Epithelial cell of proximal tubule (primary cell): ENCODE data around the gene OR5C1. TPM values are rescaled to one million over a fixed set of nuclear protein-coding genes. Genes with fewer than 3 reads are reported as not detected.

Experiments
- DNase-seq: peaks from one replicate; pipeline ENCODE4 v3.0.0-alpha.2; 2011; ENCODE audit warnings: low read depth
- H3K4me3 ChIP-seq: 2 replicates; pipeline ENCODE4 v1.5.1; 2011; ENCODE audit warnings: low read depth, mild to moderate bottlenecking, low read length
- CTCF ChIP-seq: conservative IDR thresholded peaks from 2 replicates; pipeline ENCODE4 v1.5.1; 2012; ENCODE audit warnings: low read depth, mild to moderate bottlenecking, low read length
- total RNA-seq: library from RNA; depleted of rRNA; stranded (reverse); fragments of >200 nt; gene quantifications from 2 replicates; pipeline ENCODE4 v1.2.3, GENCODE V29; 2015

Gene OR5C1
- not detected in 2 replicates for total RNA-seq

GRCh38 chr9:122788831-122789230 lies at the start of gene OR5C1:
TSS of gene OR5C1 (plus strand) at chr9:122788933. CDS start at chr9:122788933, 0 bp downstream.
- no peak within 1 kb of the TSS for H3K4me3 ChIP-seq
- no peak for TF ChIP-seq CTCF
- DNase-seq, result no peak

DNA sequence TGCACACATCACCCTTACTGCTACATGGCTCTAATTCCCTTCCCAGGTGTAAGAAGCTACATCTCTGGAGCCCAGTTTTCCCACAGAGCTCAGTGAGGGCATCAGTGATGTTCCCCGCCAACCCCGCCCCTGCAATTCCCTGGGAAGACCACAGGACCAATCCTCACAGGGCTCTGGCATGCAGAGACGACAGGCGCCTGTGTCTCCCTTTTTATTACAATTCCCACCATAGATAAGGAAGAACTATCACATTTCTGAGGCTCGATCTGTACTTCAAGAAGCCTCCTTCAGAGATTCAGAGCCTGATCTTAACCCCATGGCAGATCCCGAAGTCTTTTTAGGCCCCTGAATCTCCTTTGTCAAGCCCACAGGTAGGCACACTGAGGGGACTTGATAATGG lies 46.7 kb upstream of the OR5C1 start, which contains the start of gene OR1L6:
TSS of gene OR1L6 (plus strand) at position 301 of the 400 bp plus-strand sequence. CDS start 7,545 bp downstream, outside the sequence.
- DNase-seq, result no peak
- no peak within 1 kb of the TSS for H3K4me3 ChIP-seq
- TF ChIP-seq CTCF, result no peak

DNA sequence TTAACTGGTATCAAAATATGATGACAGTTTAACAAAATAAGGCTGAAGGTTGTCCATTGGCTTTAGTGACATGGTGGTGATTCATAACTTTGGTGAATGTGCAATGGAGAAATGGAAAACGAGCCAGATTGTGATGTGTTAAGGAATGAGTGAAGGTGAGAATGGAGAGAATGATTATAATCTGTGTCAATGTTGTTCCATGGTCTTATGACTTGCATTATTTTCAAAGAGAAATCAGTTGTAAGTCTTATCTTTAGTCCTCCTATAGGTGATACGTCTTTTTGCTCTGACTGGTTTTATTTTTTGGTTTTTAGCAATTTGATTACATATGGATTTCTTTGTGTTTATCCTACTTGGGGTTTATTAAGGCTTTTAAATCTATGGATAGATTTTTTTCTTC lies 33.9 kb upstream of the OR5C1 start:
- no peak for DNase-seq
- H3K4me3 ChIP-seq, result no peak overlapping the region
- TF ChIP-seq CTCF, result no peak

- DNase-seq, result no peak
- TF ChIP-seq CTCF, result no peak
- H3K4me3 ChIP-seq, result no peak overlapping the region
These were observed 20.9 kb upstream of the OR5C1 start for GRCh38 chr9:122767817-122768216.

GRCh38 chr9:122777052-122777451 lies 11.7 kb upstream of the OR5C1 start:
- no peak for DNase-seq
- TF ChIP-seq CTCF, result no peak

GRCh38 chr9:122777935-122778627 lies 10.7 kb upstream of the OR5C1 start:
- DNase-seq, result peak; percentile 16
- no peak for TF ChIP-seq CTCF
- H3K4me3 ChIP-seq, result no peak overlapping the region

More at GRCh38 chr9:122777052-122777451, 11.7 kb upstream of the OR5C1 start:
- H3K4me3 ChIP-seq, result no peak overlapping the region

DNA sequence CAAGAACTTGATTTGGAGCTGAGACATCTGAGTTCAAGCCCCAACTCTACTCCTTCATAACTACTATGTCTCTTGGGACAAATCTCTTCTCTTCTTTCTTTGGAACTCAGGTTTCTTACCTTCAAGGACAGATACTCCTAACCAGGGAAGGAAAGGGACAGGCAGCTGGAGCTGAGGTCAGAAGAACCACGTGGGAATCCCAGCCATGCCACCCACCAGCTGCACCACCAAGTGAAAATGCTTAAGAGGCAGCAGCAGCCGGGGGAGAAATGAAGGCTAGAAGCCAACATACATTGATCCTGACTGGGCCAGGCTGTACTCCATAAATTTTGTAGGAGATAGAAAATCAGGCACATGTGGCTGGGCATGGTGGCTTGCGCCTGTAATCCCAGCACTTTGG lies 9.6 kb upstream of the OR5C1 start:
- DNase-seq, result no peak
- no peak overlapping the region for H3K4me3 ChIP-seq
- TF ChIP-seq CTCF, result no peak
